Fibroblast of the aortic adventitia (primary cell): ENCODE data around the gene HOXA5. TPM values are rescaled to one million over a fixed set of nuclear protein-coding genes. Genes with fewer than 3 reads are reported as not detected.

ENCODE experiments used
- DNase-seq: peaks from one replicate; pipeline ENCODE4 v3.0.0-alpha.2; 2010; ENCODE audit warnings: low read depth
- H3K4me3 ChIP-seq: 2 replicates; pipeline ENCODE4 v1.5.1; 2011; ENCODE audit warnings: low read depth, mild to moderate bottlenecking, control low read depth, low read length, moderate library complexity
- CTCF ChIP-seq: IDR thresholded peaks from 2 replicates; pipeline ENCODE4 v1.5.1; 2011; ENCODE audit warnings: mild to moderate bottlenecking, low read length, control low read depth, inconsistent platforms; ENCODE audit not compliant: insufficient read depth
- total RNA-seq: library from RNA; depleted of rRNA; stranded (reverse); fragments of >200 nt; gene quantifications from 2 replicates; pipeline ENCODE4 v1.2.3, GENCODE V29; 2012; ENCODE audit warnings: low replicate concordance

The HOXA5 gene
- total RNA-seq, 1 donor: 0.72 TPM

GRCh38 chr7:27098578-27099451 is 44.7 kb downstream of the HOXA5 start:
- H3K4me3 ChIP-seq: peak overlapping the region; percentile 81
- peak; percentile 72 for DNase-seq

GRCh38 chr7:27097686-27098577 is 45.5 kb downstream of the HOXA5 start:
- no peak for TF ChIP-seq CTCF
- peak overlapping the region; percentile 81 for H3K4me3 ChIP-seq
- peak; percentile 36 for DNase-seq

More at GRCh38 chr7:27098578-27099451, 44.7 kb downstream of the HOXA5 start:
- TF ChIP-seq CTCF: no peak

GRCh38 chr7:27096768-27097514 is 46.5 kb downstream of the HOXA5 start:
- peak overlapping the region; percentile 81 for H3K4me3 ChIP-seq
- DNase-seq: peak; percentile 42
- TF ChIP-seq CTCF: no peak

GRCh38 chr7:27095897-27096767 is 47.3 kb downstream of the HOXA5 start, which contains the start of gene HOXA1:
TSS of gene HOXA1 (minus strand) at chr7:27096000. CDS start at chr7:27095912, 88 bp downstream.
- no peak for TF ChIP-seq CTCF
- DNase-seq: peak; percentile 88
- H3K4me3 ChIP-seq: peak within 1 kb of the TSS; percentile 81

GRCh38 chr7:27095050-27095896 is 48.2 kb downstream of the HOXA5 start:
- no peak for DNase-seq
- H3K4me3 ChIP-seq: peak overlapping the region; percentile 81
- no peak for TF ChIP-seq CTCF
